DMS114 treated with DMSO at 0.1 percent for 48 hours (cell line): Measurements from ENCODE around the gene MDH2.
"Not testable (repeated sequence)": the region's sequence is repeated elsewhere in the genome, so short reads cannot be mapped to it uniquely, and the experiment has no call there.

Source experiments
- DNase-seq: peaks from one replicate; lab custom pipeline; 2025; ENCODE audit not compliant: unreplicated experiment; lab: John Stamatoyannopoulos, UW

Gene MDH2

GRCh38 chr7:76047811-76048667 is at the start of gene MDH2, which contains the start of gene STYXL1:
Gene MDH2 (plus strand): TSS chr7:76048106. CDS start chr7:76048161, 55 bp downstream.
Gene STYXL1 (minus strand): TSS chr7:76048000. CDS start chr7:76030523, 17,477 bp downstream.
- peak; percentile 83 for DNase-seq

- no peak for DNase-seq
These were observed 47.3 kb upstream of the MDH2 start for GRCh38 chr7:76000566-76000965.

GRCh38 chr7:76002139-76002538 is 45.8 kb upstream of the MDH2 start:
- DNase-seq, result no peak

- no peak for DNase-seq
These were observed 45.1 kb upstream of the MDH2 start for GRCh38 chr7:76002822-76003221.

- DNase-seq, result no peak
These were observed 44.6 kb upstream of the MDH2 start for GRCh38 chr7:76003351-76003750.

- not testable (repeated sequence) for DNase-seq
These were observed 42.9 kb upstream of the MDH2 start for GRCh38 chr7:76005004-76005403.

GRCh38 chr7:76008156-76008687 is 39.7 kb upstream of the MDH2 start:
- no peak for DNase-seq

GRCh38 chr7:76009672-76010600 is 38.0 kb upstream of the MDH2 start:
- no peak for DNase-seq

- DNase-seq, result no peak
These were observed 36.5 kb upstream of the MDH2 start for GRCh38 chr7:76011442-76011861.

- no peak for DNase-seq
These were observed 31.5 kb upstream of the MDH2 start for GRCh38 chr7:76016191-76016947.

GRCh38 chr7:76018520-76018919 is 29.4 kb upstream of the MDH2 start:
- not testable (repeated sequence) for DNase-seq

- peak; percentile 17 for DNase-seq
These were observed 27.7 kb upstream of the MDH2 start for GRCh38 chr7:76020031-76020714.

- no peak for DNase-seq
These were observed 25.7 kb upstream of the MDH2 start for GRCh38 chr7:76022026-76022780.

GRCh38 chr7:76023002-76023401 is 24.9 kb upstream of the MDH2 start:
- no peak for DNase-seq

GRCh38 chr7:76029682-76030081 is 18.2 kb upstream of the MDH2 start:
- not testable (repeated sequence) for DNase-seq

GRCh38 chr7:76031964-76032363 is 15.9 kb upstream of the MDH2 start:
- DNase-seq, result no peak

GRCh38 chr7:76037310-76037709 is 10.6 kb upstream of the MDH2 start:
- DNase-seq, result no peak

- DNase-seq, result no peak
These were observed 7.8 kb upstream of the MDH2 start for GRCh38 chr7:76040126-76040525.

- DNase-seq, result no peak
These were observed 3.5 kb upstream of the MDH2 start for GRCh38 chr7:76044375-76044865.
